ENCODE results near the gene ELMO1.

- no peak for TF ChIP-seq CTCF (IDR thresholded peaks at IDR 0.05; ENCODE audit: low read depth, low read length)
- no peak for TF ChIP-seq POLR2A (IDR thresholded peaks at IDR 0.05; ENCODE audit: extremely low read depth, insufficient read length)
- TF ChIP-seq MAX (IDR thresholded peaks at IDR 0.05; ENCODE audit: low read depth, low read length), result no peak
Observed at GRCh38 chr7:37229381-37229780, 219.3 kb downstream of the ELMO1 start.

Measured in NB4 (cell line).